A673 (cell line): ENCODE results near the gene RRP8. TPM values are rescaled to one million over a fixed set of nuclear protein-coding genes. Genes with fewer than 3 reads are reported as not detected.

ENCODE experiments used
- BruUV-seq: library from RNA; stranded (reverse); fragments of 400-500 nt; replicated peaks from 2 replicates; lab custom pipeline; 2021; lab: Mats Ljungman, UMichigan
- CTCF ChIA-PET: fragments of 300-600 bp; sonication (Branson Sonifier 250); formaldehyde crosslinking; loops from one replicate; lab custom pipeline; 2022; ENCODE audit warnings: antibody characterized with exemption; lab: Charles Lee
- POLR2A ChIA-PET: fragments of 300-600 bp; sonication (Branson Sonifier 250); formaldehyde crosslinking; loops from one replicate; lab custom pipeline; 2022; ENCODE audit warnings: antibody characterized with exemption; ENCODE audit not compliant: low non-redundant PET; lab: Charles Lee
- DNase-seq: peaks from one replicate; pipeline ENCODE4 v3.0.0-alpha.2; 2015; ENCODE audit warnings: low spot score
- H3K27ac ChIP-seq: fragments of 200-600 bp; sonication (generic); 2 replicates; pipeline ENCODE4 v1.5.1; 2016; ENCODE audit warnings: mixed run types, low read depth, mild to moderate bottlenecking, mixed read lengths, antibody characterized with exemption, low read length; ENCODE audit not compliant: poor library complexity, severe bottlenecking
- H3K27me3 ChIP-seq: fragments of 200-600 bp; sonication (generic); replicated peaks from 2 replicates; pipeline ENCODE4 v1.6.1; 2017; ENCODE audit warnings: mixed run types, low read depth, mild to moderate bottlenecking, mixed read lengths, antibody characterized with exemption, low read length; ENCODE audit not compliant: insufficient read depth, poor library complexity
- H3K36me3 ChIP-seq: fragments of 200-600 bp; sonication (generic); 2 replicates; pipeline ENCODE4 v1.6.1; 2016; ENCODE audit warnings: mixed run types, mild to moderate bottlenecking, mixed read lengths, antibody characterized with exemption, low read length; ENCODE audit not compliant: insufficient read depth, poor library complexity, severe bottlenecking
- H3K4me1 ChIP-seq: fragments of 200-600 bp; sonication (generic); 2 replicates; pipeline ENCODE4 v1.6.1; 2017; ENCODE audit warnings: mixed run types, mild to moderate bottlenecking, mixed read lengths, antibody characterized with exemption, low read length; ENCODE audit not compliant: insufficient read depth, poor library complexity, severe bottlenecking
- H3K4me3 ChIP-seq: fragments of 200-600 bp; sonication (generic); 2 replicates; pipeline ENCODE4 v1.5.1; 2016; ENCODE audit warnings: low read depth, mixed run types, mild to moderate bottlenecking, mixed read lengths, low read length; ENCODE audit not compliant: poor library complexity, severe bottlenecking
- H3K9me3 ChIP-seq: fragments of 200-600 bp; sonication (generic); 2 replicates; pipeline ENCODE4 v1.6.1; 2016; ENCODE audit warnings: mixed run types, low read depth, mild to moderate bottlenecking, mixed read lengths, antibody characterized with exemption, low read length; ENCODE audit not compliant: poor library complexity, severe bottlenecking
- EZH2 ChIP-seq: fragments of 200-600 bp; sonication (generic); IDR thresholded peaks from 2 replicates; pipeline ENCODE4 v1.6.1; 2017; ENCODE audit warnings: borderline replicate concordance, low read depth, mild to moderate bottlenecking, mixed read lengths, antibody characterized with exemption, low read length; ENCODE audit not compliant: poor library complexity, severe bottlenecking
- intact Hi-C: fragments of 100-400 bp; cut with micrococcal nuclease; formaldehyde crosslinking; loops from one replicate; pipeline ENCODE4 v1.10.0; 2022; ENCODE audit not compliant: unreplicated experiment
- total RNA-seq: library from RNA; stranded (reverse); gene quantifications from 2 replicates; pipeline ENCODE4 v1.2.3, GENCODE V29; 2021
- TF ChIP-seq, protein P1 (sequence below): fragments of 300-800, 200-600 bp; sonication (generic); conservative IDR thresholded peaks from 2 replicates; pipeline ENCODE4 v1.5.1; 2017; ENCODE audit warnings: low read depth, mild to moderate bottlenecking, antibody characterized with exemption, low read length, moderate library complexity, mixed read lengths

Gene RRP8
- total RNA-seq, 1 experiment from 2014 or later: 21.6 TPM

DNA sequence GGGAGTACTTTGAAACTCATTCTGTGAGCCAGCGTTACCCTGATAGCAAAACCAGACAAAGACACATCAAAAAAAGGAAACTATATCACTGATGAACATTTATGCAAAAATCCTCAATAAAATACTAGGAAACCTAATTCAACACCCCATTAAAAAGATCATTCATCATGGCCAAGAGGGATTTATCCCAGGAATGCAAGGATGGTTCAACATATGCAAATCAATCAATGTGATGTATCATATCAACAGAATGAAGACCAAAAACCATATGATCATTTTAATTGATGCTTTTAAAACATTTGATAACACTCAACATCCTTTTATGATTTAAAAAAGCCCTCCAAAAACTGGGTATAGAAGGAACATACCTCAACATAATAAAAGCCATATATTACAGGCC lies 19.8 kb downstream of the RRP8 start:
- no peak for DNase-seq
- TF ChIP-seq EZH2: no peak
- Histone ChIP-seq H3K4me1 (no peaks in the 10 kb centered on the region), H3K36me3 (no peaks in the 10 kb centered on the region), H3K4me3 (no peak overlapping the region), H3K27ac (no peak overlapping the region), H3K27me3 (no peaks in the 10 kb centered on the region), H3K9me3 (peaks cover 10% of the 10 kb centered on the region)
- CTCF ChIA-PET: no interaction called here
- POLR2A ChIA-PET: no interaction called here
- intact Hi-C loops: no loop called here
- no TSS peak for BruUV-seq

DNA sequence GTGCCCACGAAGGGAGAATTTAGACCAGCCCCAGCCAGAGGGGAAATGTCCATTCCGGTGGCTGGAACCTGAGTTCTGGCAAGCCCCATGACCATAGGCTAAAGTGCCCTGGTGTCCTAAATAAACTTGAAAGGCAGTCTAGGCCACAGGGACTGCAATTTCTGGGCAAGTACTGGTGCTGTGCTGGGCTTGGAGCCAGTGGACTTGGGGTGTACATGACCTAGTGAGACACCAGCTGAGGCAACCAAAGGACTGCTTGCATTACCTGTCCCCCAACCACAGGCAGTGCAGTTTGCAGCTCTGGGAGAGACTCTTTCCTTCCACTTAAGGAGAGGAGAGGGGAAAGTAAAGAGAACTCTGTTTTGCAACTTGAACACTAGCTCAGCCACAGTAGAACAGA lies 23.7 kb downstream of the RRP8 start:
- no peak for DNase-seq

DNA sequence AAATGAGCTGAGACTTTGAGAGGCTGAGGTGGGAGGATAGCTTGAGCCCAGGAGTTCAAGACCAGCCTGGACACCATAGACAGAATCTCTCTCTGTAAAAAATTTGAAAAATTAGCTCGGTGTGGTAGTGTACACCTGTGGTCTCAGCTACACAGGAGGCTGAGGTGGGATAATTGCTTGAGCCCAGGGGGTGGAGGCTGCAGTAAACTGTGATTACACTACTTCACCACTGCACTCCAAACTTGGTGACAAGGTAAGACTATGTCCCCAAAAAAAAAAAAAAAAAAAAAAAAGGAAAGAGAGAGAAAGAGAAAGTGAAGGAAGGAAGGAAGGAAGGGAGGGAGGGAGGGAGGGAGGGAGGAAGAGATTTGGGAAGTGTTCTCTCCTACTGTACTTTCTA lies 25.3 kb downstream of the RRP8 start:
- intact Hi-C loops: no loop called here
- H3K27me3 ChIP-seq: no peaks in the 10 kb centered on the region
- H3K4me1 ChIP-seq: peaks cover 22% of the 10 kb centered on the region
- BruUV-seq: no TSS peak
- H3K9me3 ChIP-seq: no peaks in the 10 kb centered on the region
- DNase-seq: no peak
- H3K27ac ChIP-seq: peak overlapping the region; percentile 85
- TF ChIP-seq, protein P1, sequence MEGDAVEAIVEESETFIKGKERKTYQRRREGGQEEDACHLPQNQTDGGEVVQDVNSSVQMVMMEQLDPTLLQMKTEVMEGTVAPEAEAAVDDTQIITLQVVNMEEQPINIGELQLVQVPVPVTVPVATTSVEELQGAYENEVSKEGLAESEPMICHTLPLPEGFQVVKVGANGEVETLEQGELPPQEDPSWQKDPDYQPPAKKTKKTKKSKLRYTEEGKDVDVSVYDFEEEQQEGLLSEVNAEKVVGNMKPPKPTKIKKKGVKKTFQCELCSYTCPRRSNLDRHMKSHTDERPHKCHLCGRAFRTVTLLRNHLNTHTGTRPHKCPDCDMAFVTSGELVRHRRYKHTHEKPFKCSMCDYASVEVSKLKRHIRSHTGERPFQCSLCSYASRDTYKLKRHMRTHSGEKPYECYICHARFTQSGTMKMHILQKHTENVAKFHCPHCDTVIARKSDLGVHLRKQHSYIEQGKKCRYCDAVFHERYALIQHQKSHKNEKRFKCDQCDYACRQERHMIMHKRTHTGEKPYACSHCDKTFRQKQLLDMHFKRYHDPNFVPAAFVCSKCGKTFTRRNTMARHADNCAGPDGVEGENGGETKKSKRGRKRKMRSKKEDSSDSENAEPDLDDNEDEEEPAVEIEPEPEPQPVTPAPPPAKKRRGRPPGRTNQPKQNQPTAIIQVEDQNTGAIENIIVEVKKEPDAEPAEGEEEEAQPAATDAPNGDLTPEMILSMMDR: no peak
- TF ChIP-seq EZH2: no peak
- no peak overlapping the region for H3K4me3 ChIP-seq
- H3K36me3 ChIP-seq: no peaks in the 10 kb centered on the region
- POLR2A ChIA-PET: no interaction called here
- CTCF ChIA-PET: no interaction called here

More for the DNA sequence above, 23.7 kb downstream of the RRP8 start:
- ChIA-PET POLR2A (interaction anchor here (0.7 kb wide), 1 partner anchor 134 kb away, joined by 3 read pairs; no protein-coding TSS in a partner anchor), CTCF (no interaction called here)
- no peak overlapping the region for H3K27ac ChIP-seq
- H3K36me3 ChIP-seq: no peaks in the 10 kb centered on the region
- no peak for TF ChIP-seq EZH2
- TF ChIP-seq, protein P1: no peak
- H3K27me3 ChIP-seq: no peaks in the 10 kb centered on the region
- peaks cover 22% of the 10 kb centered on the region for H3K4me1 ChIP-seq
- no peak overlapping the region for H3K4me3 ChIP-seq
- intact Hi-C loops: no loop called here
- H3K9me3 ChIP-seq: peaks cover 10% of the 10 kb centered on the region
- no TSS peak for BruUV-seq
